MM.1S (cell line): Measurements from ENCODE around the gene CHN1.

ENCODE experiments used
- CTCF ChIP-seq: fragments of 300-600 bp; sonication (generic); IDR thresholded peaks from 2 replicates; pipeline ENCODE4 v1.5.1; 2016; ENCODE audit warnings: antibody characterized with exemption, low read length, mixed read lengths
- EZH2 ChIP-seq: fragments of 300-600 bp; sonication (generic); optimal IDR thresholded peaks from 2 replicates; pipeline ENCODE3; 2017; ENCODE audit warnings: low read depth, mild to moderate bottlenecking, antibody characterized with exemption, low read length, mixed read lengths
- EZH2phosphoT487 ChIP-seq: fragments of 300-600 bp; sonication (generic); IDR thresholded peaks from 2 replicates; pipeline ENCODE4 v1.6.1; 2018; ENCODE audit warnings: antibody characterized with exemption, low read length

GRCh38 chr2:174859563-174860169 is 145.5 kb downstream of the CHN1 start:
- TF ChIP-seq CTCF (no peak), EZH2 (no peak), EZH2phosphoT487 (no peak)
